ENCODE measurements around the gene ZNF507. TPM values are rescaled to one million over a fixed set of nuclear protein-coding genes. Genes with fewer than 3 reads are reported as not detected.
"Not testable (repeated sequence)": the region's sequence is repeated elsewhere in the genome, so short reads cannot be mapped to it uniquely, and the experiment has no call there.

The ZNF507 gene
- total and polyA plus RNA-seq, 4 experiments from 2014 or later, result 5.0 to 40.8 (median 23.5) TPM

GRCh38 chr19:32422435-32422834 lies 77.0 kb downstream of the ZNF507 start:
- no peaks in the 10 kb centered on the region for H3K27me3 ChIP-seq (ENCODE audit: insufficient read depth, low read length)
- H3K4me1 ChIP-seq (ENCODE audit: insufficient read depth, low read length), result peaks cover 6% of the 10 kb centered on the region
- no peaks in the 10 kb centered on the region for H3K9me3 ChIP-seq (ENCODE audit: control insufficient read depth in 1 of 2, low read length in 2 of 2)
- H3K36me3 ChIP-seq (ENCODE audit: insufficient read depth, low read length), result no peaks in the 10 kb centered on the region
- no peak overlapping the region for H3K27ac ChIP-seq (ENCODE audit: low read depth, low read length)
- ChIA-PET POLR2A (ENCODE audit: partially characterized antibody) (interaction anchor here (1.0 kb wide), 1 partner anchor 17 kb away, joined by 3 read pairs; the partner anchor contains the start of gene DPY19L3), CTCF (ENCODE audit: partially characterized antibody) (no interaction called here)
- H3K9me3 Mint-ChIP-seq, result peaks cover 0 to 2% (median 0%) of the 10 kb centered on the region in 8 donors
- no peak overlapping the region for H3K4me3 ChIP-seq (ENCODE audit: low read length in 2 of 2)
- DNase-seq, result no peak
- no peaks in the 10 kb centered on the region for H3K27me3 Mint-ChIP-seq
- intact Hi-C loops (cut with micrococcal nuclease), result no loop called here
- peaks cover 9 to 12% (median 10%) of the 10 kb centered on the region in 4 donors for H3K4me1 Mint-ChIP-seq
- peak overlapping the region in 2 of 7 donors; percentile 59 to 79 for H3K27ac Mint-ChIP-seq
- H3K4me3 Mint-ChIP-seq, result no peak overlapping the region
- H3K36me3 Mint-ChIP-seq, result peaks cover 0 to 9% of the 10 kb centered on the region in 2 donors

GRCh38 chr19:32423944-32424343 lies 78.5 kb downstream of the ZNF507 start:
- POLR2A ChIA-PET (ENCODE audit: partially characterized antibody); DNase-seq; H3K27ac Mint-ChIP-seq; H3K9me3 ChIP-seq (ENCODE audit: control insufficient read depth in 1 of 2, low read length in 2 of 2); H3K36me3 ChIP-seq (ENCODE audit: insufficient read depth, low read length); H3K36me3 Mint-ChIP-seq; H3K9me3 Mint-ChIP-seq; H3K4me3 Mint-ChIP-seq; H3K27me3 Mint-ChIP-seq; CTCF ChIA-PET (ENCODE audit: partially characterized antibody); H3K4me3 ChIP-seq (ENCODE audit: low read length in 2 of 2); H3K4me1 ChIP-seq (ENCODE audit: insufficient read depth, low read length); H3K27me3 ChIP-seq (ENCODE audit: insufficient read depth, low read length); H3K27ac ChIP-seq (ENCODE audit: low read depth, low read length); intact Hi-C loops (cut with micrococcal nuclease); H3K4me1 Mint-ChIP-seq: not testable (repeated sequence)

- POLR2A ChIA-PET (ENCODE audit: partially characterized antibody), result no interaction called here
Measured at GRCh38 chr19:32427536-32427935, 82.1 kb downstream of the ZNF507 start.

DNA sequence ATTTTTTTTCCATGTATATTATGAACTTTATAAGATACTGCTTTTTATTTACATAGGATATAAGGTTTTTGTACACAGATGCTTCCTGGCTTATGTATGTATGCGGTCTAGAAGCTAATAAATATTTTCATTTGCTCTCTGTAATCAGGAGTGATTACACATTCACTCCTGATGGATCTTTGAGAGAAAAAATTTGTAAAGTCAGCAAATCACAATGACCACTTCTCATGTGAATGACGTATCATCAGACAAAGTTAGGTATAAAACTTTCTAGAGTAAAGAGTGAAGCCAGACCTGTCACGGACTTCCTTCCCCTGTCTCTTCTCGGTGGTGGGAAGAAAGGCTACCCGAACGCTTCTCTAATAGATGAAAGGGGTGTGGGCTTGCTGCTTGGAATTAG lies 91.3 kb downstream of the ZNF507 start:
- Mint-ChIP-seq H3K9me3 (no peaks in the 10 kb centered on the region), H3K27ac (no peak overlapping the region), H3K4me1 (no peaks in the 10 kb centered on the region), H3K4me3 (no peak overlapping the region), H3K27me3 (no peaks in the 10 kb centered on the region), H3K36me3 (peaks cover 7 to 32% of the 10 kb centered on the region in 2 donors)
- no peaks in the 10 kb centered on the region for H3K9me3 ChIP-seq (ENCODE audit: control insufficient read depth in 1 of 2, low read length in 2 of 2)
- H3K36me3 ChIP-seq (ENCODE audit: insufficient read depth, low read length), result no peaks in the 10 kb centered on the region
- DNase-seq, result no peak
- intact Hi-C loops (cut with micrococcal nuclease), result no loop called here
- H3K4me1 ChIP-seq (ENCODE audit: insufficient read depth, low read length), result no peaks in the 10 kb centered on the region
- H3K27me3 ChIP-seq (ENCODE audit: insufficient read depth, low read length), result no peaks in the 10 kb centered on the region
- ChIA-PET POLR2A (ENCODE audit: partially characterized antibody) (no interaction called here), CTCF (ENCODE audit: partially characterized antibody) (no interaction called here)
- H3K27ac ChIP-seq (ENCODE audit: low read depth, low read length), result no peak overlapping the region
- H3K4me3 ChIP-seq (ENCODE audit: low read length in 2 of 2), result no peak overlapping the region

More at GRCh38 chr19:32427536-32427935, 82.1 kb downstream of the ZNF507 start:
- H3K36me3 Mint-ChIP-seq, result peaks cover 3 to 8% of the 10 kb centered on the region in 2 donors
- Histone ChIP-seq H3K9me3 (ENCODE audit: control insufficient read depth in 1 of 2, low read length in 2 of 2) (no peaks in the 10 kb centered on the region), H3K4me1 (ENCODE audit: insufficient read depth, low read length) (no peaks in the 10 kb centered on the region), H3K4me3 (ENCODE audit: low read length in 2 of 2) (no peak overlapping the region), H3K27ac (ENCODE audit: low read depth, low read length) (no peak overlapping the region), H3K27me3 (ENCODE audit: insufficient read depth, low read length) (no peaks in the 10 kb centered on the region), H3K36me3 (ENCODE audit: insufficient read depth, low read length) (no peaks in the 10 kb centered on the region)
- CTCF ChIA-PET (ENCODE audit: partially characterized antibody), result no interaction called here
- H3K9me3 Mint-ChIP-seq, result no peaks in the 10 kb centered on the region
- intact Hi-C loops (cut with micrococcal nuclease), result no loop called here
- H3K4me1 Mint-ChIP-seq, result no peaks in the 10 kb centered on the region
- H3K4me3 Mint-ChIP-seq, result no peak overlapping the region
- H3K27me3 Mint-ChIP-seq, result no peaks in the 10 kb centered on the region
- no peak for DNase-seq
- no peak overlapping the region for H3K27ac Mint-ChIP-seq

DNA sequence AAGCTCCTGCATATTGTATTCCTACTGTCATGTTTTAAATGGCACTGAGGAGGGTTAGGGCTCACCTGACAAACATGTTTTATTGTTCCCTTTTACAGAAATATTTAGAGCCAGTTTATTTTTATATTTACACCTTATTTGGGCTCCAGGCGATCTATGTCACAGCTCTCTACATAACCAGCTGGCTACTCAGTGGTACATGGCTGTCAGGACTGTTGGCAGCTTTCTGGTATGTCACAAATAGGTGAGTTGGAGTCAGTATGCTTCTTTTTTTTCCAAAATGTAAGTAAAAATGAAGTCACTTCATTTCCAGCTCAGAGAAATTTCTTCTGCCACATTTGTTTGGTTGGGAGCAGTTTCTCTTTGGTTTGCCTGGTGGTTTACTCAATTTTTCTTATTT lies 91.7 kb downstream of the ZNF507 start:
- H3K27ac ChIP-seq (ENCODE audit: low read depth, low read length), result no peak overlapping the region
- intact Hi-C loops (cut with micrococcal nuclease), result no loop called here
- H3K9me3 ChIP-seq (ENCODE audit: control insufficient read depth in 1 of 2, low read length in 2 of 2), result no peaks in the 10 kb centered on the region
- DNase-seq, result no peak
- H3K27me3 Mint-ChIP-seq, result no peaks in the 10 kb centered on the region
- no peaks in the 10 kb centered on the region for H3K27me3 ChIP-seq (ENCODE audit: insufficient read depth, low read length)
- H3K4me1 ChIP-seq (ENCODE audit: insufficient read depth, low read length), result no peaks in the 10 kb centered on the region
- peaks cover 7 to 32% of the 10 kb centered on the region in 2 donors for H3K36me3 Mint-ChIP-seq
- ChIA-PET CTCF (ENCODE audit: partially characterized antibody) (no interaction called here), POLR2A (ENCODE audit: partially characterized antibody) (no interaction called here)
- H3K27ac Mint-ChIP-seq, result no peak overlapping the region
- H3K4me1 Mint-ChIP-seq, result no peaks in the 10 kb centered on the region
- no peak overlapping the region for H3K4me3 ChIP-seq (ENCODE audit: low read length in 2 of 2)
- no peak overlapping the region for H3K4me3 Mint-ChIP-seq
- H3K36me3 ChIP-seq (ENCODE audit: insufficient read depth, low read length), result no peaks in the 10 kb centered on the region
- H3K9me3 Mint-ChIP-seq, result no peaks in the 10 kb centered on the region

Other genes with a start within 250 kb of the ZNF507 start
- gene DPY19L3, start 60.2 kb downstream of the ZNF507 start, total RNA-seq, result 10 to 100 TPM; 16.9 to 17.9 TPM
- gene DPY19L3, start 60.2 kb downstream of the ZNF507 start, polyA plus RNA-seq, result 1 to 10 TPM in 1 of 2 donors, under 1 TPM in 1; 0.64 to 2.8 TPM
- gene PDCD5, start 235.6 kb downstream of the ZNF507 start, total RNA-seq, result 10 to 100 TPM; 61.1 to 67.4 TPM
- gene PDCD5, start 235.6 kb downstream of the ZNF507 start, polyA plus RNA-seq, result 100 to 1,000 TPM; 172 to 195 TPM

Data from CD4-positive, alpha-beta memory T cell (primary cell).